T-cell (primary cell): ENCODE data around the gene AFDN. TPM values are rescaled to one million over a fixed set of nuclear protein-coding genes. Genes with fewer than 3 reads are reported as not detected.

Experiments used
- ATAC-seq, 4 experiments: fragments of 200-7000 bp in 3 of 4; fragments of 150-1000 bp in 1 of 4; cut with Tn5 transposase; replicated peaks in 1 of 4; 1 replicate in 3 of 4; 2 replicates in 1 of 4; pipeline ENCODE4 v1.10.0; 2021; ENCODE audit warnings: moderate library complexity in 3 of 4, mild to moderate bottlenecking in 2 of 4, moderate number of reproducible peaks in 1 of 4
- CTCF ChIA-PET, 2 donors: fragments of 300-600 bp; sonication (Branson Sonifier 250); formaldehyde crosslinking; loops; one replicate each; lab custom pipeline; 2022; ENCODE audit warnings: antibody characterized with exemption in 2 of 2; lab: Charles Lee
- POLR2A ChIA-PET, 2 donors: fragments of 300-600 bp; sonication (Branson Sonifier 250); formaldehyde crosslinking; loops; one replicate each; lab custom pipeline; 2022; ENCODE audit warnings: antibody characterized with exemption in 2 of 2; lab: Charles Lee
- DNase-seq, 35 experiments: peaks; one replicate each; pipeline versions ENCODE4 v3.0.0 to v3.0.0-alpha.2; 2013 to 2023
- H3K27ac ChIP-seq: one replicate; pipeline ENCODE4 v1.5.1; 2013; ENCODE audit warnings: low read length
- H3K27me3 ChIP-seq, 2 experiments: replicated peaks in 1 of 2; 1 replicate in 1 of 2; 2 replicates in 1 of 2; pipeline versions ENCODE4 v1.6.1 to v1.7.0; 2013; ENCODE audit warnings: low read length in 1 of 2, mixed read lengths in 1 of 2; ENCODE audit not compliant: control insufficient read depth in 2 of 2, insufficient read depth in 2 of 2; ENCODE audit errors: extremely low read depth in 1 of 2
- H3K36me3 ChIP-seq, 2 donors: 1 replicate in 1 of 2; 2 replicates in 1 of 2; pipeline versions ENCODE4 v1.6.1 to v1.7.0; 2013; ENCODE audit warnings: low read length in 1 of 2; ENCODE audit not compliant: control insufficient read depth in 2 of 2, insufficient read depth in 1 of 2; ENCODE audit errors: extremely low read depth in 1 of 2
- H3K4me1 ChIP-seq, 2 experiments: 1 replicate in 1 of 2; 2 replicates in 1 of 2; pipeline versions ENCODE4 v1.6.1 to v1.7.0; 2013; ENCODE audit warnings: low read length in 2 of 2, mixed read lengths in 1 of 2; ENCODE audit not compliant: insufficient read depth in 2 of 2, control insufficient read depth in 1 of 2; ENCODE audit errors: extremely low read depth in 1 of 2
- H3K4me3 ChIP-seq, 2 donors: 1 replicate in 1 of 2; 2 replicates in 1 of 2; pipeline versions ENCODE4 v1.5.1 to v1.7.0; 2013; ENCODE audit warnings: mild to moderate bottlenecking in 2 of 2, low read length in 1 of 2, moderate library complexity in 1 of 2; ENCODE audit not compliant: control insufficient read depth in 1 of 2; ENCODE audit errors: extremely low read depth in 1 of 2
- H3K9me3 ChIP-seq: 2 replicates; pipeline ENCODE4 v1.7.0; 2013
- H3K27ac Mint-ChIP-seq, 2 donors: one replicate each; pipeline ENCODE4 v1.8.0; 2020 to 2021; ENCODE audit warnings: mild to moderate bottlenecking in 2 of 2, mixed read lengths in 2 of 2
- H3K27me3 Mint-ChIP-seq, 2 donors: one replicate each; pipeline ENCODE4 v1.8.0; 2021 to 2022; ENCODE audit warnings: mixed read lengths in 2 of 2
- H3K36me3 Mint-ChIP-seq: one replicate; pipeline ENCODE4 v1.8.0; 2021; ENCODE audit warnings: mixed read lengths
- H3K4me1 Mint-ChIP-seq, 3 donors: one replicate each; pipeline ENCODE4 v1.8.0; 2020 to 2022; ENCODE audit warnings: mixed read lengths in 3 of 3, mild to moderate bottlenecking in 1 of 3
- H3K4me3 Mint-ChIP-seq, 3 donors: one replicate each; pipeline ENCODE4 v1.8.0; 2020 to 2022; ENCODE audit warnings: mild to moderate bottlenecking in 3 of 3, mixed read lengths in 3 of 3, moderate library complexity in 3 of 3
- H3K9me3 Mint-ChIP-seq, 3 donors: one replicate each; pipeline ENCODE4 v1.8.0; 2020 to 2022; ENCODE audit warnings: mixed read lengths in 3 of 3
- WGBS: methylation state at CpG from one replicate; pipeline ENCODE4 v1.1.5; 2013; ENCODE audit warnings: missing lambda C conversion rate; ENCODE audit not compliant: insufficient coverage; 5-methylcytosine and 5-hydroxymethylcytosine counted together
- total RNA-seq, 35 experiments: library from RNA in 6 of 35; stranded (reverse) in 6 of 35; fragments of 120-200 nt in 1 of 35; gene quantifications; one replicate each; pipeline versions ENCODE4 v1.2.1 to v1.2.4 and lab custom pipeline; 2013 to 2026

Gene AFDN
- total RNA-seq, 5 donors from 2014 or later (not counting 1 experiment from before 2014, with no cell fraction given), result 10.6 to 30.3 (median 20.7) TPM

DNA sequence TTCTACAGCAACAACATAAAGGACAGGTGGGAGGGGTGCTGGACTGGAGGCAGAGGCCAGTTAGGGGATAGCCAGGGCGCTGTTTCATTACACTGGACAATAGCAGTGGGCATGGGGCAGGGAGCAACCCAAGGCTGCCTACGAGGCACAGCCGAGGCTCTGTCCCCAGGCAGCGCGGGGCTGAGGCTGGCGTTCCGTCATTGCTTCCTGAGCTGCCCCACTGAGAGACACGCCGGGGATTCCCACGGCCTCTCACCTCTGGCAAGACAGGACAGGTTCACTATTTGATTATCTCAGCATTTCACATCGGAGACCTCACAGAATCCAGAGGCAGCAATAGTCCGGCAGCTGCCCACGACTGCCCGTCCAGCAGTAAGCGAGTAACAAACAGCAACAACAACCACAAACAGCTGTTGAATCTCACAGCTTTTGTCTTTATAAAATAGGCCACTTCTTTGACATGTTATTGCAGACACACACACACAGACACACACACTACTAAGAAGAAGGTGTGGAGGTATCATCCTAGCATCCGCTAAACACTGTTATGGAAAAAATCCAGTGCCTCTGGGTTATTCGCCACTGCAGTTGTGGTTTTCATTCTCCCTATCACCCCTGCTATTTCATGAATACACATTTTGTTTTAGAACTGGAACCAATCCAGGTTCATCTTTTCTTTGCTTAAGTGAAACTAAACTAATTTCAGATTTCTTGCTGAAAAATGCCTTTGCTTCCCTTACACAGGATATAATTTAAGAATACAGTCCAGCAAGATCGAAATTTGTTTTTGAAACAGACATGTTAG, 190.2 kb downstream of the AFDN start:
- DNase-seq (no peak), ATAC-seq (no peak)
- peaks cover 6 to 9% (median 8%) of the 10 kb centered on the region in 3 donors for H3K9me3 Mint-ChIP-seq
- no peaks in the 10 kb centered on the region for H3K36me3 Mint-ChIP-seq
- H3K4me1 ChIP-seq, result no peaks in the 10 kb centered on the region
- H3K4me3 ChIP-seq, result no peak overlapping the region
- H3K4me1 Mint-ChIP-seq, result no peaks in the 10 kb centered on the region
- H3K27me3 Mint-ChIP-seq, result peaks cover 9 to 11% of the 10 kb centered on the region in 2 donors
- POLR2A ChIA-PET, result no interaction called here
- 89% methylated on average over 15 of the region's 18 CpGs for WGBS
- H3K27me3 ChIP-seq, result peaks cover 0 to 20% of the 10 kb centered on the region in 2 experiments
- peaks cover 4% of the 10 kb centered on the region for H3K9me3 ChIP-seq
- H3K27ac Mint-ChIP-seq, result no peak overlapping the region
- no peak overlapping the region for H3K4me3 Mint-ChIP-seq
- no peaks in the 10 kb centered on the region for H3K36me3 ChIP-seq
- no peak overlapping the region for H3K27ac ChIP-seq
- CTCF ChIA-PET, result no interaction called here

DNA sequence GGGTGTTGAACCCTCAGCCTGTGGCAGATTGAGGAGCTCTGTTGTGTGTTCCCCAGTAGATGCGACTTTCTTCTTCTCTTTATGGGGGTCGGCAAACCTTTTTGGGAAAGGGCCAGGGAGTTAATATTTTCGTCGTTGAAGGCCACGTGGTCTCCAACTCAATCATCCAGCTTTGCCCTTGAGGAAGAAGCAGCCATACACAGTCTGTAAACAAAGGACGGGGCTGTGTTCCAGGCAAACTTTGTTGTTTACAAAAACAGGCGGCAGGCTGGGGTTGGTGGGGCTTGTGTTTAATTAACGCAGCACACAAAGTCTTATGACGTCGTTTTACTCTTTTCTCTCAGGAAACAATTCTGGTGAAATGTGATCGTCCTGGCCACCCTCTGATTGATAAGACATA, 190.9 kb downstream of the AFDN start:
- ATAC-seq, result no peak
- CTCF ChIA-PET, result no interaction called here

DNA sequence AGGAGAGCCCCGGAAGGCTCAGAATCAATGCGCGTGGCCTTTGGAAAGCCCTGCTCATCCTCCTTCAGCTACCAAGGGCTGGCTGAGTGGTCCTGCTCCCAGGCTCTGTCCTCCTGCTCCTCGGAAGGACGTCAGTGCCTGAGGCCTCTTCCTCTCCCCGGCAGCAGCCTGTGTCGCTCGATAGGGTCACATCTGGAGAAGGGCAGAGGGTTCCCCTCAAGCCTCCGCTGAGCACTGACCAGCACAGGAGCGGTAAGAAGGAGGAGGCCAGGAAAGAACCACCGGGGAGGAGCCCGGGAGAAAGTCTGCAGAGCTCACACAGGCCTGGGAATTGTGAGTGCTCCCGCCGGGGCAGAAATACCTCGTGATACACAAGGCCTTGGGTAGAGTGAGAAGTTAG, 192.0 kb downstream of the AFDN start:
- Histone ChIP-seq H3K27ac (no peak overlapping the region), H3K9me3 (no peaks in the 10 kb centered on the region), H3K27me3 (peaks cover 0 to 8% of the 10 kb centered on the region in 2 experiments), H3K4me1 (no peaks in the 10 kb centered on the region), H3K36me3 (no peaks in the 10 kb centered on the region), H3K4me3 (no peak overlapping the region)
- ChIA-PET CTCF (no interaction called here), POLR2A (no interaction called here)
- Mint-ChIP-seq H3K36me3 (no peaks in the 10 kb centered on the region), H3K9me3 (peaks cover 3 to 6% (median 4%) of the 10 kb centered on the region in 3 donors), H3K27me3 (peaks cover 9 to 11% of the 10 kb centered on the region in 2 donors), H3K27ac (no peak overlapping the region), H3K4me1 (no peaks in the 10 kb centered on the region), H3K4me3 (no peak overlapping the region)
- WGBS, result 89% methylated on average over 12 of the region's 15 CpGs
- ATAC-seq (no peak), DNase-seq (no peak)

More for the DNA sequence above, 190.9 kb downstream of the AFDN start:
- Mint-ChIP-seq H3K4me1 (no peaks in the 10 kb centered on the region), H3K4me3 (no peak overlapping the region), H3K27me3 (peaks cover 9 to 11% of the 10 kb centered on the region in 2 donors), H3K27ac (no peak overlapping the region), H3K36me3 (no peaks in the 10 kb centered on the region), H3K9me3 (peaks cover 3 to 6% (median 4%) of the 10 kb centered on the region in 3 donors)
- peaks cover 0 to 17% of the 10 kb centered on the region in 2 experiments for H3K27me3 ChIP-seq
- WGBS, result 87% methylated on average over 3 of the region's 11 CpGs
- no peak overlapping the region for H3K27ac ChIP-seq
- POLR2A ChIA-PET, result no interaction called here
- no peaks in the 10 kb centered on the region for H3K4me1 ChIP-seq
- H3K4me3 ChIP-seq, result no peak overlapping the region
- H3K9me3 ChIP-seq, result no peaks in the 10 kb centered on the region
- no peaks in the 10 kb centered on the region for H3K36me3 ChIP-seq
- DNase-seq, result no peak

DNA sequence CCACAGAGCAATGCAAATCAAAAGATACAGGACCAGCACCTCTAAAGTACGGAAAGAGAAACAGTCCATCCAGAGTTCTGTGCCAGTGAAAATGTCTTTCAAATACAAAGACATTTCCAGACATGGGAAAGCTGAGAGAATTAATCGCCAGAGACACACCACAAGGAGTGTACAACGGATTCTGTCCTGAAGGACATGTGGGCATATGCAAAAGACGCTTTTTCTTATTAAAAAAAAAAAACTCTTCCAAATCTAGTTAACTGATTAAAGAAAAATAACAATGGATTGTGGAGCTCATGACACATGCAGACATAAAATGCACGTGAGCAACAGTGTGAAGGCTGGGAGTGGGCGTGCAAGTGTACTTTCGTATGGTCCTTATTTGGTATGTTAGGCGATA, 193.5 kb downstream of the AFDN start:
- no peaks in the 10 kb centered on the region for H3K36me3 Mint-ChIP-seq
- peaks cover 7 to 13% of the 10 kb centered on the region in 2 donors for H3K27me3 Mint-ChIP-seq
- ChIA-PET CTCF (interaction anchor here in 1 of 2 donors (0.6 kb wide), 1 partner anchor 1674 kb away, joined by 3 read pairs; no protein-coding TSS in a partner anchor), POLR2A (interaction anchor here in 1 of 2 donors (0.6 kb wide), 1 partner anchor 389 kb away, joined by 7 read pairs; no protein-coding TSS in a partner anchor)
- Histone ChIP-seq H3K4me3 (no peak overlapping the region), H3K27ac (no peak overlapping the region), H3K36me3 (no peaks in the 10 kb centered on the region), H3K9me3 (no peaks in the 10 kb centered on the region), H3K27me3 (peaks cover 0 to 7% of the 10 kb centered on the region in 2 experiments), H3K4me1 (no peaks in the 10 kb centered on the region)
- H3K4me1 Mint-ChIP-seq, result no peaks in the 10 kb centered on the region
- no peak overlapping the region for H3K27ac Mint-ChIP-seq
- no peak for DNase-seq
- no peak for ATAC-seq
- no peak overlapping the region for H3K4me3 Mint-ChIP-seq
- no CpG with 5 or more reads among the region's 8 CpGs for WGBS
- peaks cover 3 to 6% (median 4%) of the 10 kb centered on the region in 3 donors for H3K9me3 Mint-ChIP-seq

DNA sequence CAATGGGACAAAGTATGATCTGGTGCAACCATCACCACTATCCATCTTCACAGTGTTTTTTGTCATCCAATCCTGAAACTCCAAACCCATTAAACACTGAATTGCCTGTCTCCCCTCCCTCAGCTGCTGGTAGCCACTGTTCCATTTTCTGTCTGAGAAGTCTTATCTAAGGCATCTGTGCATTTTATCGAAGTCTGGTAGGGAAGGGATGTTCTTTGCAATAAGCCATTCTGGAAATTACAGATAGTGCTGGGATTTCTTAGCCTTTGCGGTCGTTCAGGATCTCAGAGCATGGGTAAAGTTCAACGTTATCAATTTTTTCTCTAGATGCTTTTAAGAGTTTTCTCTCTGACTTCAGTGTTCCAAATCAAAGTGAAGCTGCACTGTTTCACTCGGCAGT, 194.9 kb downstream of the AFDN start:
- Histone ChIP-seq H3K9me3 (no peaks in the 10 kb centered on the region), H3K27me3 (peaks cover 0 to 8% of the 10 kb centered on the region in 2 experiments), H3K4me3 (no peak overlapping the region), H3K27ac (no peak overlapping the region), H3K4me1 (no peaks in the 10 kb centered on the region), H3K36me3 (no peaks in the 10 kb centered on the region)
- Mint-ChIP-seq H3K27ac (no peak overlapping the region), H3K4me3 (no peak overlapping the region), H3K9me3 (peaks cover 0 to 6% (median 3%) of the 10 kb centered on the region in 3 donors), H3K36me3 (no peaks in the 10 kb centered on the region), H3K4me1 (no peaks in the 10 kb centered on the region), H3K27me3 (peaks cover 6 to 12% of the 10 kb centered on the region in 2 donors)
- CTCF ChIA-PET, result no interaction called here
- POLR2A ChIA-PET, result no interaction called here
- WGBS, result 80% methylated on average over 2 of the region's 5 CpGs
- no peak for ATAC-seq
- no peak for DNase-seq
